ENCODE results near the gene ZNF620.
"Not testable (repeated sequence)": the region's sequence is repeated elsewhere in the genome, so short reads cannot be mapped to it uniquely, and the experiment has no call there.

The ZNF620 gene

GRCh38 chr3:40505599-40506462, at the start of gene ZNF620:
Gene ZNF620 (plus strand): TSS chr3:40506039. CDS start chr3:40506353, 314 bp downstream.
- DNase-seq (ENCODE audit: low read depth): peak; percentile 27
- peak; percentile 33; the same call in 1 of the 2 replicates for TF ChIP-seq CTCF (conservative IDR thresholded peaks at IDR 0.05; ENCODE audit: low read length)

GRCh38 chr3:40456279-40456939, 49.4 kb upstream of the ZNF620 start:
- peak overlapping the region; percentile 93 for H3K4me3 ChIP-seq (ENCODE audit: low read length)
- DNase-seq (ENCODE audit: low read depth): no peak
- no peak for TF ChIP-seq CTCF (conservative IDR thresholded peaks at IDR 0.05; ENCODE audit: low read length)

More at GRCh38 chr3:40505599-40506462, at the start of gene ZNF620:
- H3K4me3 ChIP-seq (ENCODE audit: low read length): peak within 1 kb of the TSS; percentile 69

GRCh38 chr3:40456940-40457823, 48.7 kb upstream of the ZNF620 start, which contains the start of gene RPL14:
Gene RPL14 (plus strand): TSS chr3:40457339. CDS start chr3:40457472, 133 bp downstream.
- no peak for TF ChIP-seq CTCF (conservative IDR thresholded peaks at IDR 0.05; ENCODE audit: low read length)
- DNase-seq (ENCODE audit: low read depth): peak; percentile 96
- H3K4me3 ChIP-seq (ENCODE audit: low read length): peak within 1 kb of the TSS; percentile 93

- TF ChIP-seq CTCF (conservative IDR thresholded peaks at IDR 0.05; ENCODE audit: low read length): no peak
- H3K4me3 ChIP-seq (ENCODE audit: low read length): peak overlapping the region; percentile 93
- no peak for DNase-seq (ENCODE audit: low read depth)
Observed at GRCh38 chr3:40458473-40458872, 47.4 kb upstream of the ZNF620 start.

- not testable (repeated sequence) for DNase-seq (ENCODE audit: low read depth); H3K4me3 ChIP-seq (ENCODE audit: low read length)
Observed at GRCh38 chr3:40460481-40460880, 45.4 kb upstream of the ZNF620 start.

- no peak overlapping the region for H3K4me3 ChIP-seq (ENCODE audit: low read length)
- TF ChIP-seq CTCF (conservative IDR thresholded peaks at IDR 0.05; ENCODE audit: low read length): no peak
- DNase-seq (ENCODE audit: low read depth): no peak
Observed at GRCh38 chr3:40461161-40461560, 44.7 kb upstream of the ZNF620 start.

GRCh38 chr3:40462838-40463237, 43.0 kb upstream of the ZNF620 start:
- H3K4me3 ChIP-seq (ENCODE audit: low read length); DNase-seq (ENCODE audit: low read depth): not testable (repeated sequence)
